CD4-positive, alpha-beta T cell treated with Interleukin-15 for 1 hour (primary cell): ENCODE results near the gene SLC13A4.
"Not testable (repeated sequence)": the region's sequence is repeated elsewhere in the genome, so short reads cannot be mapped to it uniquely, and the experiment has no call there.

Experiments used
- DNase-seq: peaks from one replicate; pipeline ENCODE4 v3.0.0-alpha.2; 2020

SLC13A4 gene

GRCh38 chr7:135716677-135717238, 11.2 kb downstream of the SLC13A4 start:
- no peak for DNase-seq

- no peak for DNase-seq
Observed at GRCh38 chr7:135715673-135716072, 12.3 kb downstream of the SLC13A4 start.

GRCh38 chr7:135715055-135715522, 12.9 kb downstream of the SLC13A4 start:
- no peak for DNase-seq

GRCh38 chr7:135714534-135715009, 13.4 kb downstream of the SLC13A4 start:
- no peak for DNase-seq

GRCh38 chr7:135713836-135714470, 14.0 kb downstream of the SLC13A4 start:
- no peak for DNase-seq

GRCh38 chr7:135712796-135713195, 15.2 kb downstream of the SLC13A4 start:
- DNase-seq = no peak

- no peak for DNase-seq
Observed at GRCh38 chr7:135712182-135712782, 15.7 kb downstream of the SLC13A4 start.

GRCh38 chr7:135711139-135711469, 16.9 kb downstream of the SLC13A4 start:
- DNase-seq = no peak

- no peak for DNase-seq
Observed at GRCh38 chr7:135710417-135711138, 17.4 kb downstream of the SLC13A4 start.

GRCh38 chr7:135709508-135709907, 18.5 kb downstream of the SLC13A4 start:
- no peak for DNase-seq

- DNase-seq = no peak
Observed at GRCh38 chr7:135708041-135708440, 19.9 kb downstream of the SLC13A4 start.

GRCh38 chr7:135707570-135707966, 20.4 kb downstream of the SLC13A4 start:
- DNase-seq = no peak

- DNase-seq = no peak
Observed at GRCh38 chr7:135706858-135707569, 21.0 kb downstream of the SLC13A4 start.

GRCh38 chr7:135706038-135706742, 21.8 kb downstream of the SLC13A4 start:
- DNase-seq = no peak

GRCh38 chr7:135704698-135705097, 23.3 kb downstream of the SLC13A4 start:
- DNase-seq = no peak

GRCh38 chr7:135704074-135704473, 23.9 kb downstream of the SLC13A4 start:
- no peak for DNase-seq

GRCh38 chr7:135697276-135698049, 30.5 kb downstream of the SLC13A4 start:
- DNase-seq = no peak

- DNase-seq = no peak
Observed at GRCh38 chr7:135693558-135693957, 34.4 kb downstream of the SLC13A4 start.

- not testable (repeated sequence) for DNase-seq
Observed at GRCh38 chr7:135692606-135693005, 35.4 kb downstream of the SLC13A4 start.

- DNase-seq = no peak
Observed at GRCh38 chr7:135692055-135692454, 35.9 kb downstream of the SLC13A4 start.

- DNase-seq = no peak
Observed at GRCh38 chr7:135690566-135690965, 37.4 kb downstream of the SLC13A4 start.

GRCh38 chr7:135687466-135687865, 40.5 kb downstream of the SLC13A4 start:
- DNase-seq = no peak
